GM23338 (cell line): ENCODE results near the gene BBX. TPM values are rescaled to one million over a fixed set of nuclear protein-coding genes. Genes with fewer than 3 reads are reported as not detected.

ENCODE experiments used
- ATAC-seq: fragments of 200-7000 bp; cut with Tn5 transposase; 3 replicates; pipeline ENCODE4 v1.9.1; 2020
- DNase-seq: peaks from one replicate; pipeline ENCODE4 v3.0.0-alpha.2; 2015; ENCODE audit warnings: low spot score
- H2AFZ ChIP-seq: fragments of 200-600 bp; sonication (generic); 2 replicates; pipeline ENCODE4 v1.8.0; 2016; ENCODE audit warnings: antibody characterized with exemption, mild to moderate bottlenecking, moderate library complexity
- H3F3A ChIP-seq: fragments of 200-600 bp; sonication (generic); replicated peaks from 2 replicates; pipeline ENCODE4 v1.8.0; 2017; ENCODE audit warnings: antibody characterized with exemption, mixed run types, low read depth
- H3K27ac ChIP-seq: fragments of 200-600 bp; sonication (generic); 2 replicates; pipeline ENCODE4 v1.6.1; 2016; ENCODE audit warnings: low read depth
- H3K27me3 ChIP-seq: fragments of 200-600 bp; sonication (generic); 2 replicates; pipeline ENCODE4 v1.8.0; 2016; ENCODE audit warnings: mild to moderate bottlenecking, mixed run types, moderate library complexity; ENCODE audit not compliant: insufficient read depth
- H3K36me3 ChIP-seq: fragments of 200-600 bp; sonication (generic); 2 replicates; pipeline ENCODE4 v1.8.0; 2016; ENCODE audit warnings: mild to moderate bottlenecking; ENCODE audit not compliant: insufficient read depth
- H3K4me1 ChIP-seq: fragments of 200-600 bp; sonication (generic); 2 replicates; pipeline ENCODE4 v1.8.0; 2016; ENCODE audit warnings: mild to moderate bottlenecking, moderate library complexity; ENCODE audit not compliant: insufficient read depth
- H3K4me2 ChIP-seq: fragments of 200-600 bp; sonication (generic); 2 replicates; pipeline ENCODE4 v1.7.1; 2017; ENCODE audit warnings: mixed run types
- H3K4me3 ChIP-seq: fragments of 200-600 bp; sonication (generic); 2 replicates; pipeline ENCODE4 v1.6.1; 2016; ENCODE audit warnings: mixed run types
- H3K79me2 ChIP-seq: fragments of 200-600 bp; sonication (generic); replicated peaks from 2 replicates; pipeline ENCODE4 v1.8.0; 2017; ENCODE audit warnings: mild to moderate bottlenecking; ENCODE audit not compliant: insufficient read depth
- H3K9me2 ChIP-seq: fragments of 200-600 bp; sonication (generic); 2 replicates; pipeline ENCODE4 v1.8.0; 2017; ENCODE audit not compliant: insufficient read depth
- H4K20me1 ChIP-seq: fragments of 200-600 bp; sonication (generic); replicated peaks from 2 replicates; pipeline ENCODE4 v1.8.0; 2017; ENCODE audit warnings: mild to moderate bottlenecking; ENCODE audit not compliant: insufficient read depth
- H3K27ac Mint-ChIP-seq: 2 replicates; pipeline ENCODE4 v1.8.0; 2020; ENCODE audit warnings: inconsistent platforms, mild to moderate bottlenecking, moderate library complexity, mixed read lengths
- H3K27me3 Mint-ChIP-seq: 3 replicates; pipeline ENCODE4 v1.8.0; 2022; ENCODE audit warnings: low read depth, mild to moderate bottlenecking, moderate library complexity, mixed read lengths, inconsistent platforms; ENCODE audit not compliant: insufficient read depth, poor library complexity
- H3K36me3 Mint-ChIP-seq: 3 replicates; pipeline ENCODE4 v1.8.0; 2021; ENCODE audit warnings: low read depth, mild to moderate bottlenecking, inconsistent platforms, moderate library complexity, mixed read lengths
- H3K4me1 Mint-ChIP-seq: 3 replicates; pipeline ENCODE4 v1.8.0; 2020; ENCODE audit warnings: mild to moderate bottlenecking, inconsistent platforms, mixed read lengths
- H3K4me3 Mint-ChIP-seq: 3 replicates; pipeline ENCODE4 v1.8.0; 2021; ENCODE audit warnings: moderate library complexity, mild to moderate bottlenecking, inconsistent platforms, mixed read lengths
- H3K9me3 Mint-ChIP-seq: 3 replicates; pipeline ENCODE4 v1.8.0; 2020; ENCODE audit warnings: moderate library complexity, mild to moderate bottlenecking, inconsistent platforms, mixed read lengths
- CREB1 ChIP-seq: fragments of 250-450 bp; sonication (Bioruptor Pico); IDR thresholded peaks from 2 replicates; pipeline ENCODE4 v1.5.0; 2020; ENCODE audit warnings: low read depth, mild to moderate bottlenecking, moderate library complexity
- EZH2 ChIP-seq: fragments of 200-600 bp; sonication (generic); IDR thresholded peaks from one replicate; pipeline ENCODE4 v1.8.0; 2017; ENCODE audit warnings: antibody characterized with exemption, mild to moderate bottlenecking, low read depth; ENCODE audit not compliant: unreplicated experiment
- EZH2phosphoT487 ChIP-seq: fragments of 200-600 bp; sonication (generic); IDR thresholded peaks from one replicate; pipeline ENCODE4 v1.8.1; 2018; ENCODE audit warnings: antibody characterized with exemption; ENCODE audit not compliant: unreplicated experiment
- JUNB ChIP-seq: IDR thresholded peaks from one replicate; pipeline ENCODE4 v1.6.1; 2016; ENCODE audit warnings: antibody characterized with exemption; ENCODE audit not compliant: unreplicated experiment
- POLR2AphosphoS5 ChIP-seq: IDR thresholded peaks from 2 replicates; pipeline ENCODE4 v1.6.1; 2016; ENCODE audit warnings: antibody characterized with exemption, low read depth
- STAT1 ChIP-seq: IDR thresholded peaks from one replicate; pipeline ENCODE4 v1.6.1; 2016; ENCODE audit warnings: antibody characterized with exemption; ENCODE audit not compliant: unreplicated experiment
- ZNF331 ChIP-seq: fragments of 250-450 bp; sonication (Bioruptor Pico); IDR thresholded peaks from 2 replicates; pipeline ENCODE4 v1.5.0; 2020; ENCODE audit warnings: low read depth, mild to moderate bottlenecking, moderate library complexity
- polyA plus RNA-seq: library from polyadenylated mRNA; unstranded; fragments of >200 nt; fragmentation: Nextera tagmentation; extraction: Ambion mirVana; gene quantifications from 2 replicates; pipeline ENCODE4 v1.2.1, GENCODE V29; 2016
- total RNA-seq: library from RNA; depleted of rRNA; stranded (reverse); fragments of >200 nt; shearing (Covaris generic); gene quantifications from 2 replicates; pipeline ENCODE4 v1.2.3, GENCODE V29; 2014
- TF ChIP-seq, protein P1 (sequence below): IDR thresholded peaks from 2 replicates; pipeline ENCODE4 v1.6.1; 2016; ENCODE audit warnings: antibody characterized with exemption
- TF ChIP-seq, protein P2 (sequence below), 2 experiments: fragments of 200-600 bp in 1 of 2; sonication (generic) in 1 of 2; conservative IDR thresholded peaks; 2 replicates each; pipeline versions ENCODE4 v1.5.1 to v1.6.1; 2016 to 2017; ENCODE audit warnings: antibody characterized with exemption in 2 of 2, low read depth in 2 of 2, mild to moderate bottlenecking in 2 of 2, moderate library complexity in 1 of 2

The BBX gene
- total and polyA plus RNA-seq, 2 experiments from 2014 or later = 35.2 to 44.1 TPM

DNA sequence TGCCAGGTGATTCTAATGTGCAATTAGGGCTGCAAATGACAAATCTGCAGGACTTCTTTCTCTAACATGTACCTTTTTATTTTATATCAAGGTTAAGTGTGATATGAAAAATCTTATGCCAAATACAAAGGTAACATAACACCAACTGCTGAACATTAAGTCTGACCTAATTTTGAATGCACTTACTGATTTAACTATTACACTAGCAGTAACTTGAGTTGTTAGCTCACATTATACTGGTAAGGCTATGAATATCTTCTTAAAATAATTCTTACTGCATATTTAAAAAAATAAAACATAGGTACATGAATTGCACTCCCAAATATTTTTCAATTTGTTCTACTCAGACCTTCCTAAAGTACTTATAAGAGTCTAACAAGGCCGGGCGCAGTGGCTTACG lies 308.8 kb downstream of the BBX start:
- Mint-ChIP-seq H3K36me3 (no peaks in the 10 kb centered on the region), H3K4me1 (peaks cover 4% of the 10 kb centered on the region), H3K4me3 (no peak overlapping the region), H3K27ac (no peak overlapping the region), H3K27me3 (no peaks in the 10 kb centered on the region), H3K9me3 (0 out of 3 replicates have a peak, but pooled peaks cover under 1% of the 10 kb centered on the region)
- H3K27ac ChIP-seq = no peak overlapping the region
- H2AFZ ChIP-seq = no peak overlapping the region; the same call in 1 of the 2 replicates
- no peaks in the 10 kb centered on the region for H3K79me2 ChIP-seq
- H3K4me3 ChIP-seq = no peak overlapping the region
- H3K4me1 ChIP-seq = no peaks in the 10 kb centered on the region
- H3K27me3 ChIP-seq = no peaks in the 10 kb centered on the region
- H3K9me2 ChIP-seq = no peaks in the 10 kb centered on the region
- TF ChIP-seq STAT1 = no peak
- DNase-seq (no peak), ATAC-seq (no peak)
- H3K4me2 ChIP-seq = no peak overlapping the region
- H3K36me3 ChIP-seq = no peaks in the 10 kb centered on the region
- H4K20me1 ChIP-seq = no peaks in the 10 kb centered on the region
- no peaks in the 10 kb centered on the region for H3F3A ChIP-seq

DNA sequence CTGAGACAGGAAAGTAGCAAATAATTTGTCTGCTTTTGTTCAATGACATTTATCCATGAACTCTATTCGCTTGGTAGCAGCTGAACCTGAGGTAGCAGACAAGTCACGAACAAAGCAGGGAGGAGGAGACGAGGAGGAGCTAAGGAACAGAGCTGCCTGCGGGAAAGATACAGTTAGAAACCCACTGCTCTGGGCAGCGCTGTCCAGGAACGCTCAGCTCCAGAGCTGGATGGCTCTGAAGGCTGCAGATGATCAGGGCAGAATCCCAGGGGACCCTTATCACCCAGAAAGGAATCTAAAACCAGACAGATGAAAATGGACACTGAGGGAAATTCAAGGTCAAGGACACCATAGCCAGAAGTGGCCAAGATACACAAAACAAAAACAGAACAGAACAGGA lies 310.3 kb downstream of the BBX start:
- TF ChIP-seq EZH2 (no peak), JUNB (no peak), ZNF331 (CRISPR knock-in tag) (no peak), POLR2AphosphoS5 (no peak), CREB1 (CRISPR knock-in tag) (no peak), STAT1 (no peak), EZH2phosphoT487 (no peak)
- TF ChIP-seq, protein P1, sequence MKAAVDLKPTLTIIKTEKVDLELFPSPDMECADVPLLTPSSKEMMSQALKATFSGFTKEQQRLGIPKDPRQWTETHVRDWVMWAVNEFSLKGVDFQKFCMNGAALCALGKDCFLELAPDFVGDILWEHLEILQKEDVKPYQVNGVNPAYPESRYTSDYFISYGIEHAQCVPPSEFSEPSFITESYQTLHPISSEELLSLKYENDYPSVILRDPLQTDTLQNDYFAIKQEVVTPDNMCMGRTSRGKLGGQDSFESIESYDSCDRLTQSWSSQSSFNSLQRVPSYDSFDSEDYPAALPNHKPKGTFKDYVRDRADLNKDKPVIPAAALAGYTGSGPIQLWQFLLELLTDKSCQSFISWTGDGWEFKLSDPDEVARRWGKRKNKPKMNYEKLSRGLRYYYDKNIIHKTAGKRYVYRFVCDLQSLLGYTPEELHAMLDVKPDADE = no peak
- TF ChIP-seq, protein P2, sequence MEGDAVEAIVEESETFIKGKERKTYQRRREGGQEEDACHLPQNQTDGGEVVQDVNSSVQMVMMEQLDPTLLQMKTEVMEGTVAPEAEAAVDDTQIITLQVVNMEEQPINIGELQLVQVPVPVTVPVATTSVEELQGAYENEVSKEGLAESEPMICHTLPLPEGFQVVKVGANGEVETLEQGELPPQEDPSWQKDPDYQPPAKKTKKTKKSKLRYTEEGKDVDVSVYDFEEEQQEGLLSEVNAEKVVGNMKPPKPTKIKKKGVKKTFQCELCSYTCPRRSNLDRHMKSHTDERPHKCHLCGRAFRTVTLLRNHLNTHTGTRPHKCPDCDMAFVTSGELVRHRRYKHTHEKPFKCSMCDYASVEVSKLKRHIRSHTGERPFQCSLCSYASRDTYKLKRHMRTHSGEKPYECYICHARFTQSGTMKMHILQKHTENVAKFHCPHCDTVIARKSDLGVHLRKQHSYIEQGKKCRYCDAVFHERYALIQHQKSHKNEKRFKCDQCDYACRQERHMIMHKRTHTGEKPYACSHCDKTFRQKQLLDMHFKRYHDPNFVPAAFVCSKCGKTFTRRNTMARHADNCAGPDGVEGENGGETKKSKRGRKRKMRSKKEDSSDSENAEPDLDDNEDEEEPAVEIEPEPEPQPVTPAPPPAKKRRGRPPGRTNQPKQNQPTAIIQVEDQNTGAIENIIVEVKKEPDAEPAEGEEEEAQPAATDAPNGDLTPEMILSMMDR (conservative IDR thresholded peaks at IDR 0.05; ENCODE audit: low read depth in 2 of 2) = no peak
- Histone ChIP-seq H3F3A (no peaks in the 10 kb centered on the region), H3K27ac (no peak overlapping the region), H3K27me3 (no peaks in the 10 kb centered on the region), H3K9me2 (no peaks in the 10 kb centered on the region), H3K4me1 (no peaks in the 10 kb centered on the region), H2AFZ (peak overlapping the region; percentile 38; the same call in 1 of the 2 replicates), H3K4me3 (no peak overlapping the region), H3K4me2 (no peak overlapping the region), H3K79me2 (no peaks in the 10 kb centered on the region), H4K20me1 (no peaks in the 10 kb centered on the region), H3K36me3 (no peaks in the 10 kb centered on the region)
- DNase-seq = no peak
- Mint-ChIP-seq H3K4me1 (peaks cover 4% of the 10 kb centered on the region), H3K27ac (no peak overlapping the region), H3K36me3 (no peaks in the 10 kb centered on the region), H3K4me3 (no peak overlapping the region), H3K9me3 (no peaks in the 10 kb centered on the region), H3K27me3 (no peaks in the 10 kb centered on the region)
- ATAC-seq = peak; percentile 71
